Measurements from ENCODE around the gene GPD1L. TPM values are rescaled to one million over a fixed set of nuclear protein-coding genes. Genes with fewer than 3 reads are reported as not detected.

GPD1L gene
- total and polyA plus RNA-seq, 8 donors: 16.5 to 79.0 (median 34.7) TPM

DNA sequence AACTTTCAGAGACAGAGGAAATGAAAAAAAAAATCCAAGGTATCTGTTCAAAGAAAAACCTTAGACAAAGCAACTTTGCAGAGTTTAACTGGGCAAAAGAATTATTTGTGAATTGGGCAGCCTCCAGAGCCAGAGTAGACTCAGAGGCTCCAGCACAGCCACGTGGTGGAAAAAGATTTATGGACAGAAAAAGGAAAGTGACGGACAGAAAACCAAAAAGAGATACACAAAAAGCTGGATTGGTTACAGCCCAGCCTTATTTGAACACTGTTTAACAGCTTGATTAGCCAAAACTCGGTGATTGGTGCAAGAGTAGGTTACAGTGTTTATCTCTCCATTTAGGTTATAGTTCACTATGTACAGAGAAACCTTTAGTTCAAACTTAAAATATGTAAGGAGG, 23.7 kb upstream of the GPD1L start:
- WGBS, 5 donors: 2 to 10% (median 7%) methylated on average over 3 of the region's 3 CpGs
- H3K27me3 ChIP-seq: no peaks in the 10 kb centered on the region
- no peaks in the 10 kb centered on the region for H3K36me3 ChIP-seq
- H3K9me3 ChIP-seq: no peaks in the 10 kb centered on the region
- H3K4me1 ChIP-seq: peaks cover 10 to 22% (median 17%) of the 10 kb centered on the region in 4 donors
- intact Hi-C loops (cut with DNase I; ENCODE audit: low total_unique reads): no loop called here
- peak in 1 of 2 donors; percentile 45 for DNase-seq
- no peak overlapping the region for H3K4me3 ChIP-seq
- TF ChIP-seq EP300 (IDR thresholded peaks at IDR 0.05) (no peak), POLR2AphosphoS5 (IDR thresholded peaks at IDR 0.05) (peak in 2 of 3 donors; percentile 12 to 26)
- TF ChIP-seq, protein P1, sequence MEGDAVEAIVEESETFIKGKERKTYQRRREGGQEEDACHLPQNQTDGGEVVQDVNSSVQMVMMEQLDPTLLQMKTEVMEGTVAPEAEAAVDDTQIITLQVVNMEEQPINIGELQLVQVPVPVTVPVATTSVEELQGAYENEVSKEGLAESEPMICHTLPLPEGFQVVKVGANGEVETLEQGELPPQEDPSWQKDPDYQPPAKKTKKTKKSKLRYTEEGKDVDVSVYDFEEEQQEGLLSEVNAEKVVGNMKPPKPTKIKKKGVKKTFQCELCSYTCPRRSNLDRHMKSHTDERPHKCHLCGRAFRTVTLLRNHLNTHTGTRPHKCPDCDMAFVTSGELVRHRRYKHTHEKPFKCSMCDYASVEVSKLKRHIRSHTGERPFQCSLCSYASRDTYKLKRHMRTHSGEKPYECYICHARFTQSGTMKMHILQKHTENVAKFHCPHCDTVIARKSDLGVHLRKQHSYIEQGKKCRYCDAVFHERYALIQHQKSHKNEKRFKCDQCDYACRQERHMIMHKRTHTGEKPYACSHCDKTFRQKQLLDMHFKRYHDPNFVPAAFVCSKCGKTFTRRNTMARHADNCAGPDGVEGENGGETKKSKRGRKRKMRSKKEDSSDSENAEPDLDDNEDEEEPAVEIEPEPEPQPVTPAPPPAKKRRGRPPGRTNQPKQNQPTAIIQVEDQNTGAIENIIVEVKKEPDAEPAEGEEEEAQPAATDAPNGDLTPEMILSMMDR (IDR thresholded peaks at IDR 0.05): no peak
- H3K27ac ChIP-seq: peak overlapping the region; percentile 6 to 58 (median 42)

DNA sequence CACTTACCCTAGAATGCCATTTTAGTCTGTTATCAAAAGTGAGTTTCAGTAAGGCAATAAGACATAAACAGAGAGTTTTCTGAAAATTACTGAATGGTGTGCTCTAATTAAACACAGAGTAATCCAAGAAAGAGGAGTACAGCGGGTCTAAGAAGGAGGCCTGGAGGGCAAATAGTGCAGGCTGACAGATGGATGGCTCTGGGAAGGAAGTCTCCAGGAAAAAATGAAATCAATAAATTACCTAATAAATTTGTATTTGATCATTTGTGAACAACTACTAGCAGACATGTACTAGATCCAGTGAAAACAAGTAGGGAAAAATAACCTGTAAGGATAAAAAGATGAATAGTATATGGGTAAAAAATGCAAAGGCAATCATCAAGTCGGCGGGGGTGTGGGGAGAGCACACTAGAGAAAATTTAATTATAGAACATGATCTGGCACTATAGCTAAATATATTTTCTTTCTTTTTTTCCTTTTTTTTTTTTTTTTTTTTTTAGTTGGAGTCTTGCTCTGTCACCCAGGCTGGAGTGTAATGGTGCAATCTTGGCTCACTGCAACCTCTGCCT, 22.6 kb upstream of the GPD1L start:
- Histone ChIP-seq H3K4me1 (peaks cover 10 to 22% (median 17%) of the 10 kb centered on the region in 4 donors), H3K27ac (peak overlapping the region in 2 of 5 donors; percentile 42 to 50), H3K36me3 (no peaks in the 10 kb centered on the region), H3K4me3 (no peak overlapping the region), H3K9me3 (no peaks in the 10 kb centered on the region), H3K27me3 (no peaks in the 10 kb centered on the region)
- DNase-seq: no peak
- 86 to 98% (median 94%) methylated on average over 3 of the region's 3 CpGs for WGBS, 5 donors
- intact Hi-C loops (cut with DNase I; ENCODE audit: low total_unique reads): no loop called here
- TF ChIP-seq POLR2A (IDR thresholded peaks at IDR 0.05) (no peak), POLR2AphosphoS5 (IDR thresholded peaks at IDR 0.05) (no peak), EP300 (IDR thresholded peaks at IDR 0.05) (no peak)
- TF ChIP-seq, protein P1 (IDR thresholded peaks at IDR 0.05): no peak

DNA sequence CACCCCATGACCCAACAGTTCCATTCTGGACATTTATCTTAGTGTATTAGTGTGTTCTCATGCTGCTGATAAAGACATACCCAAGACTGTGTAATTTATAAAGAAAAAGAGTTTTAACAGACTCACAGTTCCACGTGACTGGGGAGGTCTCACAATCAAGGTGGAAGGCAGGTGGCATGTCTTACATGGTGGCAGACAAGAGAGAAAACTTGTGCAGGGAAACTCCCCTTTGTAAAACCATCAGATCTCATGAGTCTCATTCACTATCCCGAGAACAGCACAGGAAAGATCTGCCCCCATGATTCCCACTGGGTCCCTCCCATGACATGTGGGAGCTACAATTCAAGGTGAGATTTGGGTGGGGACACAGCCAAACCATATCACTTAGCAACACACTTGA, 21.6 kb upstream of the GPD1L start:
- Histone ChIP-seq H3K27ac (no peak overlapping the region), H3K27me3 (no peaks in the 10 kb centered on the region), H3K4me3 (no peak overlapping the region), H3K36me3 (no peaks in the 10 kb centered on the region), H3K9me3 (no peaks in the 10 kb centered on the region), H3K4me1 (peaks cover 10 to 22% (median 17%) of the 10 kb centered on the region in 4 donors)
- DNase-seq: no peak
- 70 to 86% (median 84%) methylated on average over 2 of the region's 2 CpGs for WGBS, 5 donors
- no peak for TF ChIP-seq EP300 (IDR thresholded peaks at IDR 0.05)
- TF ChIP-seq, protein P1 (IDR thresholded peaks at IDR 0.05): no peak
- TF ChIP-seq POLR2AphosphoS5 (IDR thresholded peaks at IDR 0.05): no peak
- TF ChIP-seq POLR2A (IDR thresholded peaks at IDR 0.05): no peak
- intact Hi-C loops (cut with DNase I; ENCODE audit: low total_unique reads): no loop called here

DNA sequence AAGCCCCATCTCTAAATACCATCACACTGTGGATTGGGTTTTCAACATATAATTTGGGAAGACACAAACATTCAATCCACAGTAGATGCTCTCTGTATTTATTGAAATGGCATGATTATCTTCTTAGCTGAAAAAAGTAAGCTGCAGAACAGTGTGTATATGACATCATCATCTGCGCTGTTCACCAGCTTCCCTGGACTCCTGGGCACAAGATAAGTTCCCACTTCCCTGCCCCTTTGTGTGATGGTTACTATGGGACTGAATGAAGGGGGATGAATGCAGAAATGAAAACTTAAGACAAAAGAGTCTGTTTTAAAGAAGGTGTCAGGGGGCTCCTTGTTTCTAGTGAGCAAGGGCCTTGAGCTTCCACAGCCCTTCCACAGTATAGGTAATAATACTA, 20.0 kb upstream of the GPD1L start:
- Histone ChIP-seq H3K4me3 (no peak overlapping the region), H3K4me1 (peaks cover 10 to 22% (median 17%) of the 10 kb centered on the region in 4 donors), H3K27ac (no peak overlapping the region), H3K36me3 (no peaks in the 10 kb centered on the region), H3K9me3 (no peaks in the 10 kb centered on the region), H3K27me3 (no peaks in the 10 kb centered on the region)
- intact Hi-C loops (cut with DNase I; ENCODE audit: low total_unique reads): no loop called here
- DNase-seq: no peak
- WGBS, 5 donors: 90 to 97% (median 95%) methylated on average over 1 of the region's 1 CpG
- TF ChIP-seq POLR2AphosphoS5 (IDR thresholded peaks at IDR 0.05) (no peak), POLR2A (IDR thresholded peaks at IDR 0.05) (no peak), EP300 (IDR thresholded peaks at IDR 0.05) (no peak)
- TF ChIP-seq, protein P1 (IDR thresholded peaks at IDR 0.05): no peak
